Fibroblast of villous mesenchyme (primary cell): ENCODE measurements around the gene RNF121. TPM values are rescaled to one million over a fixed set of nuclear protein-coding genes. Genes with fewer than 3 reads are reported as not detected.
"Not testable (repeated sequence)": the region's sequence is repeated elsewhere in the genome, so short reads cannot be mapped to it uniquely, and the experiment has no call there.

Experiments
- DNase-seq: peaks from one replicate; pipeline ENCODE4 v3.0.0-alpha.2; 2010; ENCODE audit warnings: low read depth
- H3K4me3 ChIP-seq: 2 replicates; pipeline ENCODE4 v1.5.1; 2011; ENCODE audit warnings: low read depth, mild to moderate bottlenecking, low read length
- CTCF ChIP-seq: IDR thresholded peaks from 2 replicates; pipeline ENCODE4 v1.5.1; 2012; ENCODE audit warnings: low read depth, mild to moderate bottlenecking, low read length; ENCODE audit not compliant: insufficient read depth
- total RNA-seq: library from RNA; depleted of rRNA; stranded (reverse); fragments of >200 nt; gene quantifications from 2 replicates; pipeline ENCODE4 v1.2.3, GENCODE V29; 2012

Gene RNF121
- total RNA-seq = 24.5 and 27.2 TPM in 2 replicates

GRCh38 chr11:71928737-71929443 is at the start of gene RNF121:
RNF121 (plus strand) TSS chr11:71929046; CDS start chr11:71929062, 16 bp downstream.
- peak within 1 kb of the TSS; percentile 100 for H3K4me3 ChIP-seq

DNA sequence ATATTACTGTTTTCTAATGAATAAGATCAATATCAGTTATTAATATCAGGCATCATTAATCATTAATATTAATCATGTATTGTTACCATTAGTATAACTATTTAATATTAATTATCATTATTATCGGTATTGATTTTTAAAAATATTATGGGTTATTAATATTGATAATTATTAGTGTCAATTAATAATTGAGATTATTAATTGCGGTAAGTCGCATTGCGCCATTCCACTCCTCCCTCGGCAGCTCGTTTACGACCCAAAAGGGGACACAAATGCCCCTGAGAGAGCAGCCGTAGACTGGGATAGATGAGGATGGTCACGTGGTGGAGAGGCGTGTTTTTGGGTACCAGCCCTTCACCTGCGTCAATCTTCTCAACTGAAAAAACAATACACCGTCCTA is 43.0 kb upstream of the RNF121 start:
- DNase-seq, H3K4me3 ChIP-seq: not testable (repeated sequence)

More at GRCh38 chr11:71928737-71929443, at the start of gene RNF121:
- TF ChIP-seq CTCF = no peak
- DNase-seq = peak; percentile 93

GRCh38 chr11:71888335-71889010 is 40.4 kb upstream of the RNF121 start:
- H3K4me3 ChIP-seq, DNase-seq: not testable (repeated sequence)

DNA sequence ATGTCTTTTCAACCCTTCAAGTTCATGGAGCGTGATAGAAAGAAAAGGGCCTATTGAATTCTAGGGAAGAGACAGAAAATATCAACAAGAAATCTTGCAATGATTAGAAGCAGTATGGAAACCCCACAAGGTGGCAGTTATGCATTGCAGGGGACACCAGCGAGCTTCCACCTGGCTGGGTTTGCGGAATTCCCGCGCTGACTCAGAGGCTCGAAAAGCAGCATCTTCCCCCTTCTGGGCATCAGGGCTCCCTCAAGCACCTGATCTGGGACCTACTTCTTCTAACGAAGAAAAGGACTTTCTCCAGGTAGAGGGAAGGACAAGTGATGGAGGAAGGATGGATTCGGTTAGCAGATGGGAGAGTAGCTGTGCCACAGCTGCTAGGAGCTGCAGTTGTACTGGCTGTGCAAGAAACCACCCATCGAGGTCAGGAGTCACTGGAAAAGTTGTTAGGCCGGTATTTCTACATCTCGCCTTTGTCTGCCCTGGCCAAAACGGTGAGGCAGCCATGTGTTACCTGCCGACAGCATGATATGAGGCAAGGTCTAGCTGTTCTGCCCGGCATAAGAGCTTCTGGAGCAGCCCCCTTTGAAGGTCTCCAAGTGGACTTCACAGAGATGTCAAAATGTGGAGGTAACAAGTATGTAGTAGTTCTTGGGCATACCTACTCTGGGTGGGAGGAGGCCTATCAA is 39.5 kb upstream of the RNF121 start:
- not testable (repeated sequence) for DNase-seq, H3K4me3 ChIP-seq

- TF ChIP-seq CTCF = no peak
- no peak overlapping the region for H3K4me3 ChIP-seq
- DNase-seq = no peak
Measured at GRCh38 chr11:71895961-71896360, 32.9 kb upstream of the RNF121 start.

GRCh38 chr11:71901137-71901536 is 27.7 kb upstream of the RNF121 start:
- not testable (repeated sequence) for H3K4me3 ChIP-seq
- peak; percentile 68 for DNase-seq

GRCh38 chr11:71908218-71908617 is 20.6 kb upstream of the RNF121 start:
- no peak for TF ChIP-seq CTCF
- DNase-seq = no peak
- no peak overlapping the region for H3K4me3 ChIP-seq

GRCh38 chr11:71910775-71911174 is 18.1 kb upstream of the RNF121 start:
- H3K4me3 ChIP-seq, DNase-seq: not testable (repeated sequence)

DNA sequence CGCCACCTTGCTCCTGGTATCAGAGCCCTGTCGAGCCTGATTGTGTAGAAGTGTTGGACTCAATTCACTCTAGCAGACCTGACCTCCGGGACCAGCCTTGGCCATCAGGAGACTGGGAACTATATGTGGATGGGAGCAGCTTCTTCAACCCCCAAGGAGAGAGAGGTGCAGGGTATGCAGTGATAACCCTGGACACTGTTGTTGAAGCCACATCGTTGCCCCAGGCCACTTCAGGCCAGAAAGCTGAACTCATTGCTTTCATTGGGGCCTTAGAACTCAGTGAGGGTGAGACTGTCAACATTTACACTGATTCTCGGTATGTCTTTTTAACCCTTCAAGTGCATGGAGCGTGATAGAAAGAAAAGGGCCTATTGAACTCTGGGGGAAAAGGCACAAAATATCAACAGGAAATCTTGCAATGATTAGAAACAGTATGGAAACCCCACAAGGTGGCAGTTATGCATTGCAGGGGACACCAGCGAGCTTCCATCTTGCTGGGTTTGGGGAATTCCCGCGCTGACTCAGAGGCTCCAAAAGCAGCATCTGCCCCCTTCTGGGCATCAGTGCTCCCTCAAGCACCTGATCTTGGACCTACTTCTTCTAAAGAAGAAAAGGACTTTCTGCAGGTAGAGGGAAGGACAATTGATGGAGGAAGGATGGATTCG is 17.4 kb upstream of the RNF121 start:
- DNase-seq = not testable (repeated sequence)

DNA sequence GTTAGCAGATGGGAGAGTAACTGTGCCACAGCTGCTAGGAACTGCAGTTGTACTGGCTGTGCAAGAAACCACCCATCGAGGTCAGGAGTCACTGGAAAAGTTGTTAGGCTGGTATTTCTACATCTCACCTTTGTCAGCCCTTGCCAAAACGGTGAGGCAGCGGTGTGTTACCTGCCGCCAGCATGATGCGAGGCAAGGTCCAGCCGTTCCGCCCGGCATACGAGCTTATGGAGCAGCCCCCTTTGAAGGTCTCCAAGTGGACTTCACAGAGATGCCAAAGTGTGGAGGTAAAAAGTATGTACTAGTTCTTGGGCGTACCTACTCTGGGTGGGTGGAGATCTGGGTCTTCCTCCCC is 16.9 kb upstream of the RNF121 start:
- not testable (repeated sequence) for DNase-seq, H3K4me3 ChIP-seq

More for the DNA sequence above, 17.4 kb upstream of the RNF121 start:
- H3K4me3 ChIP-seq = not testable (repeated sequence)
